HL-60 (cell line): Measurements from ENCODE around the gene GGTA1.

Source experiments
- TF ChIP-seq, protein P1 (sequence below): IDR thresholded peaks from one replicate; pipeline ENCODE4 v1.5.1; 2011; ENCODE audit warnings: low read length, control low read depth, inconsistent platforms; ENCODE audit not compliant: insufficient read depth
- TF ChIP-seq, protein P2 (sequence below): IDR thresholded peaks from 2 replicates; pipeline ENCODE4 v1.6.1; 2012; ENCODE audit warnings: low read depth; ENCODE audit not compliant: insufficient replicate concordance

GRCh38 chr9:121541256-121541655 is 41.6 kb upstream of the GGTA1 start:
- TF ChIP-seq, protein P1, sequence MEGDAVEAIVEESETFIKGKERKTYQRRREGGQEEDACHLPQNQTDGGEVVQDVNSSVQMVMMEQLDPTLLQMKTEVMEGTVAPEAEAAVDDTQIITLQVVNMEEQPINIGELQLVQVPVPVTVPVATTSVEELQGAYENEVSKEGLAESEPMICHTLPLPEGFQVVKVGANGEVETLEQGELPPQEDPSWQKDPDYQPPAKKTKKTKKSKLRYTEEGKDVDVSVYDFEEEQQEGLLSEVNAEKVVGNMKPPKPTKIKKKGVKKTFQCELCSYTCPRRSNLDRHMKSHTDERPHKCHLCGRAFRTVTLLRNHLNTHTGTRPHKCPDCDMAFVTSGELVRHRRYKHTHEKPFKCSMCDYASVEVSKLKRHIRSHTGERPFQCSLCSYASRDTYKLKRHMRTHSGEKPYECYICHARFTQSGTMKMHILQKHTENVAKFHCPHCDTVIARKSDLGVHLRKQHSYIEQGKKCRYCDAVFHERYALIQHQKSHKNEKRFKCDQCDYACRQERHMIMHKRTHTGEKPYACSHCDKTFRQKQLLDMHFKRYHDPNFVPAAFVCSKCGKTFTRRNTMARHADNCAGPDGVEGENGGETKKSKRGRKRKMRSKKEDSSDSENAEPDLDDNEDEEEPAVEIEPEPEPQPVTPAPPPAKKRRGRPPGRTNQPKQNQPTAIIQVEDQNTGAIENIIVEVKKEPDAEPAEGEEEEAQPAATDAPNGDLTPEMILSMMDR: no peak
- TF ChIP-seq, protein P2, sequence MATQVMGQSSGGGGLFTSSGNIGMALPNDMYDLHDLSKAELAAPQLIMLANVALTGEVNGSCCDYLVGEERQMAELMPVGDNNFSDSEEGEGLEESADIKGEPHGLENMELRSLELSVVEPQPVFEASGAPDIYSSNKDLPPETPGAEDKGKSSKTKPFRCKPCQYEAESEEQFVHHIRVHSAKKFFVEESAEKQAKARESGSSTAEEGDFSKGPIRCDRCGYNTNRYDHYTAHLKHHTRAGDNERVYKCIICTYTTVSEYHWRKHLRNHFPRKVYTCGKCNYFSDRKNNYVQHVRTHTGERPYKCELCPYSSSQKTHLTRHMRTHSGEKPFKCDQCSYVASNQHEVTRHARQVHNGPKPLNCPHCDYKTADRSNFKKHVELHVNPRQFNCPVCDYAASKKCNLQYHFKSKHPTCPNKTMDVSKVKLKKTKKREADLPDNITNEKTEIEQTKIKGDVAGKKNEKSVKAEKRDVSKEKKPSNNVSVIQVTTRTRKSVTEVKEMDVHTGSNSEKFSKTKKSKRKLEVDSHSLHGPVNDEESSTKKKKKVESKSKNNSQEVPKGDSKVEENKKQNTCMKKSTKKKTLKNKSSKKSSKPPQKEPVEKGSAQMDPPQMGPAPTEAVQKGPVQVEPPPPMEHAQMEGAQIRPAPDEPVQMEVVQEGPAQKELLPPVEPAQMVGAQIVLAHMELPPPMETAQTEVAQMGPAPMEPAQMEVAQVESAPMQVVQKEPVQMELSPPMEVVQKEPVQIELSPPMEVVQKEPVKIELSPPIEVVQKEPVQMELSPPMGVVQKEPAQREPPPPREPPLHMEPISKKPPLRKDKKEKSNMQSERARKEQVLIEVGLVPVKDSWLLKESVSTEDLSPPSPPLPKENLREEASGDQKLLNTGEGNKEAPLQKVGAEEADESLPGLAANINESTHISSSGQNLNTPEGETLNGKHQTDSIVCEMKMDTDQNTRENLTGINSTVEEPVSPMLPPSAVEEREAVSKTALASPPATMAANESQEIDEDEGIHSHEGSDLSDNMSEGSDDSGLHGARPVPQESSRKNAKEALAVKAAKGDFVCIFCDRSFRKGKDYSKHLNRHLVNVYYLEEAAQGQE: no peak
